ENCODE measurements around the gene SPINK6. TPM values are rescaled to one million over a fixed set of nuclear protein-coding genes. Genes with fewer than 3 reads are reported as not detected.

Gene SPINK6
- total RNA-seq, 2 donors from 2014 or later: not detected

GRCh38 chr5:148201151-148201550 lies 1.7 kb upstream of the SPINK6 start:
- Mint-ChIP-seq H3K9me3 (no peaks in the 10 kb centered on the region), H3K27ac (peak overlapping the region; percentile 77), H3K4me1 (ENCODE audit: low read depth) (no peaks in the 10 kb centered on the region), H3K36me3 (ENCODE audit: insufficient read depth in 2 of 2) (no peaks in the 10 kb centered on the region), H3K4me3 (no peak overlapping the region), H3K27me3 (ENCODE audit: low read depth) (peaks cover 12% of the 10 kb centered on the region)
- no peak for ATAC-seq (replicated peaks in 1 of 2)
- DNase-seq: no peak

GRCh38 chr5:148205044-148205806 lies 2.4 kb downstream of the SPINK6 start:
- no peak overlapping the region for H3K4me3 Mint-ChIP-seq
- no peak for ATAC-seq (replicated peaks in 1 of 2)
- DNase-seq: no peak
- H3K36me3 Mint-ChIP-seq (ENCODE audit: insufficient read depth in 2 of 2): no peaks in the 10 kb centered on the region
- no peaks in the 10 kb centered on the region for H3K9me3 Mint-ChIP-seq
- no peak overlapping the region for H3K27ac Mint-ChIP-seq
- H3K4me1 Mint-ChIP-seq (ENCODE audit: low read depth): no peaks in the 10 kb centered on the region
- peaks cover 12% of the 10 kb centered on the region for H3K27me3 Mint-ChIP-seq (ENCODE audit: low read depth)

- H3K9me3 Mint-ChIP-seq: no peaks in the 10 kb centered on the region
- no peaks in the 10 kb centered on the region for H3K4me1 Mint-ChIP-seq (ENCODE audit: low read depth)
- no peak overlapping the region for H3K4me3 Mint-ChIP-seq
- H3K36me3 Mint-ChIP-seq (ENCODE audit: insufficient read depth in 2 of 2): no peaks in the 10 kb centered on the region
- no peak overlapping the region for H3K27ac Mint-ChIP-seq
- no peak for ATAC-seq (replicated peaks in 1 of 2)
- DNase-seq: no peak
- H3K27me3 Mint-ChIP-seq (ENCODE audit: low read depth): peaks cover 18% of the 10 kb centered on the region
Measured at GRCh38 chr5:148205865-148206264, 3.0 kb downstream of the SPINK6 start.

GRCh38 chr5:148206620-148207019 lies 3.8 kb downstream of the SPINK6 start:
- Mint-ChIP-seq H3K4me3 (no peak overlapping the region), H3K27ac (no peak overlapping the region), H3K27me3 (ENCODE audit: low read depth) (peaks cover 22% of the 10 kb centered on the region), H3K36me3 (ENCODE audit: insufficient read depth in 2 of 2) (no peaks in the 10 kb centered on the region), H3K4me1 (ENCODE audit: low read depth) (no peaks in the 10 kb centered on the region), H3K9me3 (no peaks in the 10 kb centered on the region)
- ATAC-seq (replicated peaks in 1 of 2): no peak
- DNase-seq: no peak

- no peak for DNase-seq
Measured at GRCh38 chr5:148208226-148208625, 5.4 kb downstream of the SPINK6 start.

GRCh38 chr5:148209151-148209770 lies 6.4 kb downstream of the SPINK6 start:
- ATAC-seq (replicated peaks in 1 of 2) (no peak), DNase-seq (no peak)
- H3K9me3 Mint-ChIP-seq: no peaks in the 10 kb centered on the region
- no peak overlapping the region for H3K4me3 Mint-ChIP-seq
- peaks cover 19% of the 10 kb centered on the region for H3K27me3 Mint-ChIP-seq (ENCODE audit: low read depth)
- no peak overlapping the region for H3K27ac Mint-ChIP-seq
- no peaks in the 10 kb centered on the region for H3K4me1 Mint-ChIP-seq (ENCODE audit: low read depth)
- no peaks in the 10 kb centered on the region for H3K36me3 Mint-ChIP-seq (ENCODE audit: insufficient read depth in 2 of 2)

More at GRCh38 chr5:148208226-148208625, 5.4 kb downstream of the SPINK6 start:
- peaks cover 26% of the 10 kb centered on the region for H3K27me3 Mint-ChIP-seq (ENCODE audit: low read depth)
- no peaks in the 10 kb centered on the region for H3K4me1 Mint-ChIP-seq (ENCODE audit: low read depth)
- H3K27ac Mint-ChIP-seq: no peak overlapping the region
- ATAC-seq (replicated peaks in 1 of 2): no peak
- no peaks in the 10 kb centered on the region for H3K36me3 Mint-ChIP-seq (ENCODE audit: insufficient read depth in 2 of 2)
- no peak overlapping the region for H3K4me3 Mint-ChIP-seq
- no peaks in the 10 kb centered on the region for H3K9me3 Mint-ChIP-seq

GRCh38 chr5:148214665-148215185 lies 11.9 kb downstream of the SPINK6 start:
- Mint-ChIP-seq H3K27me3 (ENCODE audit: low read depth) (peaks cover 13% of the 10 kb centered on the region), H3K4me1 (ENCODE audit: low read depth) (no peaks in the 10 kb centered on the region), H3K4me3 (no peak overlapping the region), H3K36me3 (ENCODE audit: insufficient read depth in 2 of 2) (no peaks in the 10 kb centered on the region), H3K27ac (no peak overlapping the region), H3K9me3 (peaks cover 0 to 7% of the 10 kb centered on the region in 2 donors)
- no peak for ATAC-seq (replicated peaks in 1 of 2)
- no peak for DNase-seq

- no peak overlapping the region for H3K27ac Mint-ChIP-seq
- H3K9me3 Mint-ChIP-seq: peaks cover 0 to 7% of the 10 kb centered on the region in 2 donors
Measured at GRCh38 chr5:148221508-148221907, 18.7 kb downstream of the SPINK6 start.

GRCh38 chr5:148224117-148224742 lies 21.4 kb downstream of the SPINK6 start:
- Mint-ChIP-seq H3K9me3 (no peaks in the 10 kb centered on the region), H3K4me1 (ENCODE audit: low read depth) (no peaks in the 10 kb centered on the region), H3K27me3 (ENCODE audit: low read depth) (peaks cover 4% of the 10 kb centered on the region), H3K4me3 (no peak overlapping the region), H3K27ac (no peak overlapping the region), H3K36me3 (ENCODE audit: insufficient read depth in 2 of 2) (no peaks in the 10 kb centered on the region)
- no peak for DNase-seq
- peak in 1 of 2 donors; percentile 52 for ATAC-seq (replicated peaks in 1 of 2)

More at GRCh38 chr5:148221508-148221907, 18.7 kb downstream of the SPINK6 start:
- no peak overlapping the region for H3K4me3 Mint-ChIP-seq
- DNase-seq (no peak), ATAC-seq (replicated peaks in 1 of 2) (no peak)
- H3K36me3 Mint-ChIP-seq (ENCODE audit: insufficient read depth in 2 of 2): no peaks in the 10 kb centered on the region
- peaks cover 4% of the 10 kb centered on the region for H3K27me3 Mint-ChIP-seq (ENCODE audit: low read depth)
- no peaks in the 10 kb centered on the region for H3K4me1 Mint-ChIP-seq (ENCODE audit: low read depth)

GRCh38 chr5:148228392-148228984 lies 25.6 kb downstream of the SPINK6 start:
- peak in 1 of 2 donors; percentile 61 for ATAC-seq (replicated peaks in 1 of 2)
- no peaks in the 10 kb centered on the region for H3K36me3 Mint-ChIP-seq (ENCODE audit: insufficient read depth in 2 of 2)

GRCh38 chr5:148229840-148230239 lies 27.0 kb downstream of the SPINK6 start:
- no peak overlapping the region for H3K27ac Mint-ChIP-seq
- DNase-seq (no peak), ATAC-seq (replicated peaks in 1 of 2) (no peak)
- H3K4me3 Mint-ChIP-seq: no peak overlapping the region
- no peaks in the 10 kb centered on the region for H3K36me3 Mint-ChIP-seq (ENCODE audit: insufficient read depth in 2 of 2)
- H3K9me3 Mint-ChIP-seq: peaks cover 0 to 3% of the 10 kb centered on the region in 2 donors
- peaks cover 5% of the 10 kb centered on the region for H3K27me3 Mint-ChIP-seq (ENCODE audit: low read depth)
- H3K4me1 Mint-ChIP-seq (ENCODE audit: low read depth): no peaks in the 10 kb centered on the region

More at GRCh38 chr5:148228392-148228984, 25.6 kb downstream of the SPINK6 start:
- DNase-seq: no peak
- H3K9me3 Mint-ChIP-seq: peaks cover 0 to 3% of the 10 kb centered on the region in 2 donors
- peaks cover 5% of the 10 kb centered on the region for H3K27me3 Mint-ChIP-seq (ENCODE audit: low read depth)
- no peaks in the 10 kb centered on the region for H3K4me1 Mint-ChIP-seq (ENCODE audit: low read depth)
- no peak overlapping the region for H3K4me3 Mint-ChIP-seq
- H3K27ac Mint-ChIP-seq: peak overlapping the region; percentile 46

- Mint-ChIP-seq H3K36me3 (ENCODE audit: insufficient read depth in 2 of 2) (no peaks in the 10 kb centered on the region), H3K9me3 (peaks cover 0 to 3% of the 10 kb centered on the region in 2 donors), H3K4me1 (ENCODE audit: low read depth) (no peaks in the 10 kb centered on the region), H3K27me3 (ENCODE audit: low read depth) (peaks cover 5% of the 10 kb centered on the region), H3K27ac (no peak overlapping the region), H3K4me3 (no peak overlapping the region)
- ATAC-seq (replicated peaks in 1 of 2) (no peak), DNase-seq (no peak)
Measured at GRCh38 chr5:148230240-148230639, 27.4 kb downstream of the SPINK6 start.
